HL-60 (cell line): Measurements from ENCODE around the gene AP3S1.

Experiments
- DNase-seq, 2 experiments: peaks; one replicate each; pipeline ENCODE4 v3.0.0-alpha.2; 2010 to 2020; ENCODE audit warnings: low read depth in 1 of 2, low spot score in 1 of 2
- H3K27ac ChIP-seq: fragments of 250-450 bp; sonication (Bioruptor Pico); replicated peaks from 2 replicates; pipeline ENCODE4 v1.5.1; 2020; ENCODE audit warnings: mild to moderate bottlenecking, moderate library complexity
- H3K27me3 ChIP-seq: fragments of 250-450 bp; sonication (Bioruptor Pico); 2 replicates; pipeline ENCODE4 v1.5.1; 2021; ENCODE audit warnings: mild to moderate bottlenecking, moderate library complexity; ENCODE audit not compliant: insufficient read depth, poor library complexity, severe bottlenecking
- H3K4me3 ChIP-seq: replicated peaks from 2 replicates; pipeline ENCODE4 v1.5.1; 2011; ENCODE audit warnings: mild to moderate bottlenecking, control low read depth, low read length; ENCODE audit not compliant: insufficient read depth
- CTCF ChIP-seq: IDR thresholded peaks from one replicate; pipeline ENCODE4 v1.5.1; 2011; ENCODE audit warnings: low read length, control low read depth, inconsistent platforms; ENCODE audit not compliant: insufficient read depth
- GABPA ChIP-seq: IDR thresholded peaks from 2 replicates; pipeline ENCODE4 v1.6.1; 2012; ENCODE audit warnings: low read depth
- POLR2AphosphoS5 ChIP-seq: IDR thresholded peaks from 2 replicates; pipeline ENCODE4 v1.6.1; 2012; ENCODE audit warnings: low read depth
- REST ChIP-seq: IDR thresholded peaks from 2 replicates; pipeline ENCODE4 v1.6.1; 2012; ENCODE audit warnings: low read depth; ENCODE audit not compliant: insufficient replicate concordance
- SPI1 ChIP-seq: IDR thresholded peaks from 2 replicates; pipeline ENCODE4 v1.6.1; 2012; ENCODE audit warnings: low read depth, mild to moderate bottlenecking, borderline replicate concordance

Gene AP3S1

GRCh38 chr5:115952588-115952987 lies 110.9 kb downstream of the AP3S1 start:
- H3K27me3 ChIP-seq, result no peaks in the 10 kb centered on the region
- DNase-seq, result no peak
- H3K27ac ChIP-seq, result no peak overlapping the region
- TF ChIP-seq GABPA, result no peak
- H3K4me3 ChIP-seq, result no peak overlapping the region

GRCh38 chr5:115954144-115954543 lies 112.4 kb downstream of the AP3S1 start:
- H3K27ac ChIP-seq, result no peak overlapping the region
- no peak overlapping the region for H3K4me3 ChIP-seq
- no peak for DNase-seq
- TF ChIP-seq REST (no peak), POLR2AphosphoS5 (no peak), GABPA (no peak), SPI1 (no peak), CTCF (no peak)
- H3K27me3 ChIP-seq, result no peaks in the 10 kb centered on the region

- Histone ChIP-seq H3K4me3 (no peak overlapping the region), H3K27ac (no peak overlapping the region), H3K27me3 (peaks cover under 1% of the 10 kb centered on the region)
- DNase-seq, result no peak
- TF ChIP-seq CTCF, result no peak
- TF ChIP-seq SPI1, result no peak
- no peak for TF ChIP-seq REST
- TF ChIP-seq POLR2AphosphoS5, result no peak
- no peak for TF ChIP-seq GABPA
These were observed 115.2 kb downstream of the AP3S1 start for GRCh38 chr5:115956957-115957356.

GRCh38 chr5:115961381-115962238 lies 119.9 kb downstream of the AP3S1 start:
- no peak overlapping the region for H3K27ac ChIP-seq
- peaks cover 6% of the 10 kb centered on the region for H3K27me3 ChIP-seq
- H3K4me3 ChIP-seq, result no peak overlapping the region
- no peak for DNase-seq
- TF ChIP-seq REST, result no peak
